BLaER1 (cell line): Measurements from ENCODE around the gene PHETA2.
"Not testable (repeated sequence)": the region's sequence is repeated elsewhere in the genome, so short reads cannot be mapped to it uniquely, and the experiment has no call there.

ENCODE experiments used
- H3K27ac ChIP-seq: shearing (Covaris generic); formaldehyde crosslinking; 2 replicates; pipeline ENCODE4 v1.8.1; 2022
- H3K27me3 ChIP-seq: shearing (Covaris generic); formaldehyde crosslinking; 2 replicates; pipeline ENCODE4 v1.8.1; 2022
- H3K36me3 ChIP-seq: shearing (Covaris generic); formaldehyde crosslinking; 2 replicates; pipeline ENCODE4 v1.8.1; 2022
- H3K4me1 ChIP-seq: shearing (Covaris generic); formaldehyde crosslinking; 2 replicates; pipeline ENCODE4 v1.8.1; 2022
- H3K4me2 ChIP-seq: shearing (Covaris generic); formaldehyde crosslinking; 2 replicates; pipeline ENCODE4 v1.8.1; 2022
- H3K4me3 ChIP-seq: shearing (Covaris generic); formaldehyde crosslinking; 2 replicates; pipeline ENCODE4 v1.8.1; 2022
- H3K9ac ChIP-seq: shearing (Covaris generic); formaldehyde crosslinking; 2 replicates; pipeline ENCODE4 v1.8.1; 2022
- H3K9me3 ChIP-seq: shearing (Covaris generic); formaldehyde crosslinking; 2 replicates; pipeline ENCODE4 v1.8.1; 2022
- H4K20me1 ChIP-seq: shearing (Covaris generic); formaldehyde crosslinking; 2 replicates; pipeline ENCODE4 v1.8.1; 2022
- Cebpa-rat ChIP-seq: shearing (Covaris generic); IDR thresholded peaks from 2 replicates; pipeline ENCODE4 v1.8.1; 2022

Gene PHETA2

DNA sequence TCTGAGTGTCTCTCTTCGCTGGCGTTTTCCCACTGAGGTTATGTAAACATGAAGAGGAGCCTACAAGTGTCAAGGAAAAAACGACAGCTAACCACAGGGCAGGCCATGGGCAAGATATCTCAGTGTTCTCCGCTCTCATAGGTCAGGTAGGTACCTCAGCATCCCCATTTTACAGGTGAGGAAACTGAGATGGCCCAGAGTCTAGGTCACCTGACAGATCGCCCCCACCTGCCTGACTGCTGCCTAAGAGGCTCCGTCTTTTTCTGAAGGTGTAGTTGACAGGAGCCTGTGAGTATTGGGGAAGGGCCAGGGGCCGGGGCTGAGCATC, 17.4 kb downstream of the PHETA2 start:
- H3K27ac ChIP-seq: peak overlapping the region; percentile 77
- peak overlapping the region; percentile 83 for H3K9ac ChIP-seq
- no peak for TF ChIP-seq Cebpa-rat
- peaks cover 26% of the 10 kb centered on the region for H3K4me1 ChIP-seq
- peak overlapping the region; percentile 90 for H3K4me3 ChIP-seq
- H3K9me3 ChIP-seq: peaks cover 12% of the 10 kb centered on the region; the same call in 1 of the 2 replicates
- no peaks in the 10 kb centered on the region for H3K27me3 ChIP-seq
- H4K20me1 ChIP-seq: peaks cover 13% of the 10 kb centered on the region; the same call in 1 of the 2 replicates
- peak overlapping the region; percentile 80 for H3K4me2 ChIP-seq
- H3K36me3 ChIP-seq: peaks cover 25% of the 10 kb centered on the region

DNA sequence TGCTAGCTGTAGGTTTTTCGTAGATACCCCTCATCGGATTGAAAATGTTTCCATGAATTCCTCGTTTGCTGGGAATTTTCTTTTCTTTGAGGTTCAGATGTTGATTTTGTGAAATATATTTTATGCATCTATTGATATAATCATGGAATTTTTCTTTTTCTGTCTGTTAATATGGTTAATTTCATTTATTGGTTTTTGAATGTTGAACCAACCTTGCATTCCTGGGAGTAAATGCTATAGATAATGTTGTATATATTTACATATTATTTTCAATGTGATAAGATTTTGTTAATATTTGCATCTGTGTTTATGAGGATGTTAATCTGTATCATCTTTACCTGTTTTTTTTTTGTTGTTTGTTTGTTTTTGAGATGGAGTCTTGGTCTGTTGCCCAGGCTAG, 27.2 kb downstream of the PHETA2 start:
- Histone ChIP-seq H3K9ac (no peak overlapping the region), H3K9me3 (peaks cover 80% of the 10 kb centered on the region), H3K4me2 (no peak overlapping the region), H4K20me1 (no peaks in the 10 kb centered on the region), H3K27me3 (no peaks in the 10 kb centered on the region), H3K4me1 (no peaks in the 10 kb centered on the region), H3K4me3 (no peak overlapping the region), H3K36me3 (peaks cover 57% of the 10 kb centered on the region), H3K27ac (no peak overlapping the region)
- no peak for TF ChIP-seq Cebpa-rat

DNA sequence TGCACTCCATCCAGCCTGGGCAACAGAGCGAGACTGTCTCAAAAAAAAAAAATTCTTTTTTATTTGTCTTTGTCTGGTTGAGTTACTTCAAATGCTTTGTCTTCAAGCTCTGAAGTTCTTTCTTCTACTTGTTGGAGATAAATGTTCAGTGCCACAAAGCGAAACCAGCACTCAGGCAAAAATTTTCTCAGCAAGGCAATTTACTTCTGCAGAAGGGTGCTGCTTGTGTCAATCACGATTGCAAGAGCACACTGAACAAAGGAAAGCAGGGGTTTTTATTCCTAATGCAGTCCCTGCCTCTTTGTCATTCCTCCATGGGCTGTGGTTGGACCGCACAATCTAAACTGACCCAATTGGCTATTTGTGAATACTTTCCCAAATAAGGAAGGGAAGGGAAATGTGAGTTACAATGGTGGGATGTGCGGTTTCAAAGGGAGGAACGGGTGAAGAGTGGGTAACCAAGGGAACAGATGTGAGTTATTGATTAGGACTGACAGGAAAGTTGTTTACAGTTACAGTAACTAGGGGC, 30.3 kb downstream of the PHETA2 start:
- H3K27ac ChIP-seq, H3K27me3 ChIP-seq, H3K4me1 ChIP-seq, H3K9ac ChIP-seq, H4K20me1 ChIP-seq, H3K4me2 ChIP-seq: not testable (repeated sequence)
- Histone ChIP-seq H3K4me3 (peak overlapping the region; percentile 7; the same call in 1 of the 2 replicates), H3K9me3 (peaks cover 71% of the 10 kb centered on the region), H3K36me3 (peaks cover 47% of the 10 kb centered on the region)

DNA sequence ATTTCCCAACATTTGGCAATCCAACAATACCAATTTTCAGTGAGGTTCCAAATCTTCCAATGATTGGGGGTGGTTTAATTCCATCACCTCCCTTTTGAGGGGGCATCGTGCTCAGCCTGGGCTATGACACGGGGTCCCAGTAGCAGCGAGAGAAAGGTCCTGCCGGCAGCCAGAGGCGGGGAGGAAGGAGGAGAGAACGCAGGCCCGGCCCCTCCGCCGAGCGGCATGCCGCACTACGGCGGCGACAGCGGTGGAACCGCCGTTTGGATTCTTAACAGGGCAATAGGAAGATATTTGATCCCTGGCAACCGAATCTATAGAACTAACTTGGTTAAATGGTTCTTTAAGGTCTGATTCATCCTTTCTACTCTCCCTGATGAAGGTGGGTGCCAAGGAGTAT, 34.8 kb downstream of the PHETA2 start:
- H3K27ac ChIP-seq: no peak overlapping the region
- H3K9me3 ChIP-seq: peaks cover 29% of the 10 kb centered on the region
- no peak overlapping the region for H3K4me2 ChIP-seq
- no peak overlapping the region for H3K4me3 ChIP-seq
- H3K9ac ChIP-seq: no peak overlapping the region
- peaks cover 8% of the 10 kb centered on the region for H3K4me1 ChIP-seq
- TF ChIP-seq Cebpa-rat: no peak
- peaks cover 22% of the 10 kb centered on the region for H3K36me3 ChIP-seq
- no peaks in the 10 kb centered on the region for H3K27me3 ChIP-seq
- H4K20me1 ChIP-seq: no peaks in the 10 kb centered on the region

DNA sequence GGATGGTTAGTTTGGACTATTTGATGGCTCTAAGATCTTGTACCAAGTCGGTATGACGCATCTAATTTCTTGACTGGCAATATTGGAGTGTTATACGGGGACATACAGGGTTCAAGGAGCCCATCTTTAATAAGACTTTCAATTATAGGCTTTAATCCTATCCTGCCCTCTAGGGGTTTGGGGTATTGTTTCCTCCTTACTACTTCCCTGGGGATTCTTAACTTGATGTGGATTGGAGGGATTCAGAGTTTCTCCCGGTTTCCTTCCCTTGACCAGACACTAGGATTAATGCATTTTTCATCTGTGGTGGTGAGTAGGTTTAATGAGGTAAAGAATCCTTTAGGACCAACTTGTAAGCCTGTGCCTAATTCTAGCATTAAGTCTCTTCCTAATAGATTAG, 37.8 kb downstream of the PHETA2 start:
- H3K27me3 ChIP-seq: no peaks in the 10 kb centered on the region
- H3K9ac ChIP-seq: no peak overlapping the region
- no peaks in the 10 kb centered on the region for H4K20me1 ChIP-seq
- peaks cover 8% of the 10 kb centered on the region for H3K4me1 ChIP-seq
- peaks cover 21% of the 10 kb centered on the region for H3K36me3 ChIP-seq
- H3K4me2 ChIP-seq: no peak overlapping the region
- TF ChIP-seq Cebpa-rat: no peak
- peaks cover 32% of the 10 kb centered on the region for H3K9me3 ChIP-seq
- no peak overlapping the region for H3K27ac ChIP-seq
- no peak overlapping the region for H3K4me3 ChIP-seq

DNA sequence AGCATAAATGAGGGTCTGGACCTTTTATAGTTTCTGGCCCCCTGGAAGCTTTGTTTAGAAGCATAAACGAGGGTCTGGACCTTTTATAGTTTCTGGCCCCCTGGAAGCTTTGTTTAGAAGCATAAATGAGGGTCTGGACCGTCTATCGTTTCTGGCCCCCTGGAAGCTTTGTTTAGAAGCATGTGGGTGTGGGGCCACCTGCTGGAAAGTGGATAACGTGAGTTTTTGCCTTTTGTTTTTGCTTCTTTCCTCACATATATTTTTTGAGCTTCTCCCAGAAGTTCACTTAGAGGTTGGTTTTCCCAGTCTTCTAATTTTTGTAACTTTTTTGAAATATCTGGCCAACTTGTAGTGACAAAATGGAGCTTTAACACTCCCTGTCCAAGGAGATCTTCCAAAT, 38.7 kb downstream of the PHETA2 start:
- H4K20me1 ChIP-seq, H3K4me2 ChIP-seq, H3K9ac ChIP-seq, H3K27ac ChIP-seq, H3K27me3 ChIP-seq, H3K4me3 ChIP-seq, H3K4me1 ChIP-seq: not testable (repeated sequence)
- Histone ChIP-seq H3K9me3 (peaks cover 42% of the 10 kb centered on the region), H3K36me3 (peaks cover 24% of the 10 kb centered on the region)

DNA sequence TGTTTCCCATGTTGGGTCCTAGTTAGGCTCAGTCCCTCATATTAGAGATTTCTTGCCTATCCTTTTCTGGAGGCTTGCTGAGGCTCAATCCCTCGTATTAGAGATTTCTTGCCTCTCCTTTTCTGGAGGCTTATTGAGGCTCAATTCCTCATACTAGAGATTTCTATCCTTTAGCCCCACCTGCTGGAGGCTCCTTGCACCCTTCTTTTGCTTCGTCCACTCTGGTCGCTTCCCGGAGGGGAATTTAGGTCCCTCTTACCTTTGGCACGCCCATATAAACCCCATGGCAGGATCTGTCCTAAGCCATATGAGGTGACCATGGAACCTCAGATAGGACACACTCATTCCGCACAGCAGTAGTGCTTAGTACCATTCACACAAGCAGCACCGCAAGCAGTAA, 40.7 kb downstream of the PHETA2 start:
- H4K20me1 ChIP-seq: no peaks in the 10 kb centered on the region
- H3K9me3 ChIP-seq: peaks cover 43% of the 10 kb centered on the region
- no peak for TF ChIP-seq Cebpa-rat
- 0 out of 2 replicates have a peak overlapping the region, but pooled peaks have one; percentile 12 for H3K4me3 ChIP-seq
- H3K9ac ChIP-seq: no peak overlapping the region
- no peak overlapping the region for H3K27ac ChIP-seq
- H3K4me1 ChIP-seq: peaks cover 18% of the 10 kb centered on the region
- H3K36me3 ChIP-seq: peaks cover 24% of the 10 kb centered on the region
- no peaks in the 10 kb centered on the region for H3K27me3 ChIP-seq
- H3K4me2 ChIP-seq: no peak overlapping the region

DNA sequence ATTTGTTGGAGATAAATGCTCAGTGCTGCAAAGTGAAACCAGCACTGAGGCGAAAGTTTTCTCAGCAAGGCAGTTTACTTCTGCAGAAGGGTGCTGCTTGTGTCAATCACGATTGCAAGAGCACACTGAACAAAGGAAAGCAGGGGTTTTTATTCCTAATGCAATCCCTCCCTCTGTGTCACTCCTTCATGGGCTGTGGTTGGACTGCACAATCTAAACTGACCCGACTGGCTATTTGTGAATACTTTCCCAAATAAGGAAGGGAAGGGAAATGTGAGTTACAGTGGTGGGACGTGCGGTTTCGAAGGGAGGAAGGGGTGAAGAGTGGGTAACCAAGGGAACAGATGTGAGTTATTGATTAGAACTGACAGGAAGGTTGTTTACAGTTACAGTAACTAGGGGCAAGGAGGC, 41.4 kb downstream of the PHETA2 start:
- Histone ChIP-seq H3K36me3 (peaks cover 24% of the 10 kb centered on the region), H3K9me3 (peaks cover 43% of the 10 kb centered on the region), H3K4me1 (peaks cover 25% of the 10 kb centered on the region)
- H3K27ac ChIP-seq, H3K4me3 ChIP-seq, H4K20me1 ChIP-seq, H3K27me3 ChIP-seq, H3K9ac ChIP-seq, H3K4me2 ChIP-seq: not testable (repeated sequence)

DNA sequence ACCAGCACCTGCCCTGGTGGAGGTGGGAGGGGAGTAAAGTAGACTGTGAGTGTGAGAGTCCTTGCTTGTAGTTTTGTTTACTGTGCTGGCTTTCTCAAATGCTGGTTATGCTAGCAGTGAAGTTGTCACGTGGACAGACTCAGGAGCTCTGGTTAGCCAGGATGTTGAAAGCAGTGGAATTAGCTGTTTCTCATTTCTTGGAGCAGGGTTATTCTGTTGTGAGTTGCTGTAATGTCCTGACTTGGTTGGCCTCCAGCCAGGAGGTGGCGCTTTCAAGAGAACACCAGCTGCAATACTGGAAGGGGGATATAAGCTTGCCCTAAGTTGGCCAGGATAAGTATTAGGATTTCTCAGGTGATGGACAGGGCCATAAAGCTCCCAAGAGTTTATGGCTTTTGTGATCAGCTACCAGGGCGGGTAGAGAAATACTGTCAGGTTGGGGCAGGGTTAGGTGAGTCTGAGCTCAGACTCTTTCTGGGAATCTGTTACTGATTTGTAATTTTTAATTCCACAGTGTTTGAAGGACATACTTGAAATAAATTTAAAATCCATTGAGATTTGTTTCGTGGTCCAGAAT, 42.9 kb downstream of the PHETA2 start:
- Histone ChIP-seq H4K20me1 (no peaks in the 10 kb centered on the region), H3K4me3 (no peak overlapping the region), H3K9me3 (peaks cover 43% of the 10 kb centered on the region), H3K36me3 (peaks cover 24% of the 10 kb centered on the region), H3K27ac (no peak overlapping the region), H3K4me2 (no peak overlapping the region), H3K4me1 (peaks cover 37% of the 10 kb centered on the region), H3K27me3 (no peaks in the 10 kb centered on the region), H3K9ac (no peak overlapping the region)
- no peak for TF ChIP-seq Cebpa-rat

DNA sequence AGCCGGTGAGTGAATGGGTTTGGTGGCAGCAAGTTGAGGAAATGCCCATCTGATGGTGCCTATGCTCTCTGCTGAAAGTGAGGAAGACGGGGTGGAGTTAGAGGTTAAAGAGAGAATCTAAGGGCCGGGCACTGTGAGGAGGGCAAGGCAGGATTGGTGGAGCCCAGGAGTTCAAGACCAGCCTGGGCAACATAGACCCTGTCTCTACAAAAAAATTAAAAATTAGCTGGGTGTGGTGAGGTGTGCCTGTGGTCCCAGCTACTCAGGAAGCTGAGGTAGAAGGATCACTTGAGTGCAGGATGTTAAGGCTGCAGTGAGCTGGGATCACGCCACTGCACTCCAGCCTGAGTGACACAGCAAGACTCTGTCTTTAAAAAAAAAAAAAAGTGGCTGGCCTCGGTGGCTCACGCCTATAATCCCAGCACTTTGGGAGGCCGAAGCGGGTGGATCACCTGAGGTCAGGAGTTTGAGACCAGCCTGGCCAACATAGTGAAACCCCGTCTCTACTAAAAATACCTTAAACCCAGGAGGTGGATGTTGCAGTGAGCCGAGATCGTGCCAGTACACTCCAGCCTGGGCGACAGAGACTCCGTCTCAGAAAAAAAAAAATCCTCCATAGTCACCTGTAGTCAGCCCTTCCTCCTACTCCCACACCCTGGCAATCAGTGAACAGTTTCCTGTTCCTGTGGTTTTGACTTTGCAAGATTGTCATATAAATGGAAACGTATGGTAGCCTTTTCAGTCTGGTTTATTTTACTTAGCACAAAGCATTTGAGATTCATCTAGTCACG, 46.4 kb downstream of the PHETA2 start:
- Histone ChIP-seq H3K9ac (peak overlapping the region; percentile 21; the same call in 1 of the 2 replicates), H3K4me1 (peaks cover 44% of the 10 kb centered on the region), H3K9me3 (peaks cover 25% of the 10 kb centered on the region), H3K4me2 (peak overlapping the region; percentile 78), H3K36me3 (peaks cover 15% of the 10 kb centered on the region), H3K27ac (peak overlapping the region; percentile 46), H3K4me3 (peak overlapping the region; percentile 40)
- not testable (repeated sequence) for H3K27me3 ChIP-seq, H4K20me1 ChIP-seq

DNA sequence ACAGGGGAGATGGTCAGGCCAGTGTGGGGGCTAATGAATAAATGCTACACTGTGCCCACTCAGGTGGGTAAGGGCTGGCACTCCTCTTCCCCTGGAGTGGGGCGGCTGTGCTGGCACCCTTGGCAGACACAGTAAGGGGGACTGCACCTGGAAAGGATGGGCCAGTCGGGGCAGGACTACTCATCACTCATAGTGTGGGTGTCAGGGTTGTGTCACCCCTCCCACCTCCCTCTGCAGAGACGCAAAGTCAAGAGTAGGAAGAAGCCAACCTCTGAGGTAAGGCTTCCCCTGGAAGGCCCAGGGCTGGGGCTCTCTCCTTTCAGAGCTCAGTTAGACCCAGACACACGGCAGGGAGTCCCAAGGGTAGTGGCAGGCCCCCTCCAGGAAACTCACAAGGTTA, 49.5 kb downstream of the PHETA2 start:
- H3K27me3 ChIP-seq, H3K9me3 ChIP-seq, H3K4me2 ChIP-seq, H3K27ac ChIP-seq, H3K4me3 ChIP-seq, H3K9ac ChIP-seq, H4K20me1 ChIP-seq, H3K36me3 ChIP-seq: not testable (repeated sequence)
- peaks cover 44% of the 10 kb centered on the region for H3K4me1 ChIP-seq
